OCI-LY7 (cell line): Measurements from ENCODE around the gene RTN4R. TPM values are rescaled to one million over a fixed set of nuclear protein-coding genes. Genes with fewer than 3 reads are reported as not detected.

ENCODE experiments used
- BruUV-seq: library from RNA; stranded (reverse); fragments of 400-500 nt; replicated peaks from 2 replicates; lab custom pipeline; 2021; lab: Mats Ljungman, UMichigan
- CTCF ChIA-PET: fragments of 300-600 bp; sonication (Branson Sonifier 250); formaldehyde crosslinking; loops from one replicate; lab custom pipeline; 2022; ENCODE audit warnings: antibody characterized with exemption; ENCODE audit not compliant: unreplicated experiment; lab: Charles Lee
- POLR2A ChIA-PET: fragments of 300-600 bp; sonication (Branson Sonifier 250); formaldehyde crosslinking; loops from one replicate; lab custom pipeline; 2022; ENCODE audit warnings: antibody characterized with exemption; lab: Charles Lee
- DNase-seq: peaks from one replicate; pipeline ENCODE4 v3.0.0-alpha.2; 2015; ENCODE audit warnings: low spot score
- H2AFZ ChIP-seq: fragments of 200-600 bp; sonication (generic), shearing (Covaris generic); 2 replicates; pipeline ENCODE4 v1.6.1; 2014; ENCODE audit warnings: mild to moderate bottlenecking, antibody characterized with exemption, low read length, moderate library complexity
- H3K27ac ChIP-seq: fragments of 200-600 bp; sonication (generic); 2 replicates; pipeline ENCODE4 v1.5.1; 2014; ENCODE audit warnings: mixed run types, low read depth, mild to moderate bottlenecking, moderate library complexity, low read length, inconsistent platforms; ENCODE audit not compliant: poor library complexity, severe bottlenecking
- H3K36me3 ChIP-seq: fragments of 200-600 bp; sonication (generic); 2 replicates; pipeline ENCODE4 v1.6.1; 2014; ENCODE audit warnings: mild to moderate bottlenecking, antibody characterized with exemption, low read length, moderate library complexity, mixed read lengths; ENCODE audit not compliant: insufficient read depth
- H3K4me1 ChIP-seq: fragments of 200-600 bp; sonication (generic); 2 replicates; pipeline ENCODE4 v1.5.1; 2014; ENCODE audit warnings: mild to moderate bottlenecking, low read length; ENCODE audit not compliant: insufficient read depth, poor library complexity, severe bottlenecking
- H3K4me2 ChIP-seq: fragments of 200-600 bp; sonication (generic); 2 replicates; pipeline ENCODE4 v1.6.1; 2014; ENCODE audit warnings: mild to moderate bottlenecking, low read length
- H3K4me3 ChIP-seq: fragments of 200-600 bp; sonication (generic); 2 replicates; pipeline ENCODE4 v1.5.1; 2014; ENCODE audit warnings: mild to moderate bottlenecking, low read depth, low read length; ENCODE audit not compliant: poor library complexity, severe bottlenecking
- H3K79me2 ChIP-seq: fragments of 200-600 bp; sonication (generic); 2 replicates; pipeline ENCODE4 v1.6.1; 2016; ENCODE audit warnings: low read depth, mild to moderate bottlenecking, low read length, moderate library complexity, mixed read lengths; ENCODE audit not compliant: insufficient read depth
- H3K9me2 ChIP-seq: fragments of 200-600 bp; sonication (generic); 2 replicates; pipeline ENCODE4 v1.6.1; 2016; ENCODE audit warnings: mild to moderate bottlenecking, low read length, mixed read lengths; ENCODE audit not compliant: insufficient read depth
- H3K9me3 ChIP-seq: fragments of 200-600 bp; sonication (generic); 2 replicates; pipeline ENCODE4 v1.6.1; 2014; ENCODE audit warnings: mild to moderate bottlenecking, mixed run types, low read length, mixed read lengths
- H4K20me1 ChIP-seq: fragments of 200-600 bp; sonication (generic); 2 replicates; pipeline ENCODE4 v1.6.1; 2014; ENCODE audit warnings: mild to moderate bottlenecking, antibody characterized with exemption, low read length, moderate library complexity, mixed read lengths; ENCODE audit not compliant: insufficient read depth
- EZH2phosphoT487 ChIP-seq: fragments of 200-600 bp; sonication (generic); IDR thresholded peaks from 2 replicates; pipeline ENCODE4 v1.6.1; 2018; ENCODE audit warnings: low read depth, borderline replicate concordance, mild to moderate bottlenecking, mixed run types, antibody characterized with exemption, low read length, moderate library complexity, mixed read lengths
- intact Hi-C: fragments of 100-400 bp; cut with micrococcal nuclease; formaldehyde crosslinking; loops from one replicate; pipeline ENCODE4 v1.10.0; 2022; ENCODE audit not compliant: unreplicated experiment
- total RNA-seq, 2 experiments: library from RNA; depleted of rRNA in 1 of 2; stranded (reverse); fragments of >200 nt in 1 of 2; shearing (Covaris generic) in 1 of 2; gene quantifications; 2 replicates each; pipeline ENCODE4 v1.2.3, GENCODE V29; 2014 to 2022
- TF ChIP-seq, protein P1 (sequence below): fragments of 200-600 bp; sonication (generic); conservative IDR thresholded peaks from 2 replicates; pipeline ENCODE4 v1.5.1; 2014; ENCODE audit warnings: mild to moderate bottlenecking, antibody characterized with exemption, low read length, moderate library complexity, mixed read lengths

RTN4R gene
- total RNA-seq, 2 experiments from 2014 or later: not detected

DNA sequence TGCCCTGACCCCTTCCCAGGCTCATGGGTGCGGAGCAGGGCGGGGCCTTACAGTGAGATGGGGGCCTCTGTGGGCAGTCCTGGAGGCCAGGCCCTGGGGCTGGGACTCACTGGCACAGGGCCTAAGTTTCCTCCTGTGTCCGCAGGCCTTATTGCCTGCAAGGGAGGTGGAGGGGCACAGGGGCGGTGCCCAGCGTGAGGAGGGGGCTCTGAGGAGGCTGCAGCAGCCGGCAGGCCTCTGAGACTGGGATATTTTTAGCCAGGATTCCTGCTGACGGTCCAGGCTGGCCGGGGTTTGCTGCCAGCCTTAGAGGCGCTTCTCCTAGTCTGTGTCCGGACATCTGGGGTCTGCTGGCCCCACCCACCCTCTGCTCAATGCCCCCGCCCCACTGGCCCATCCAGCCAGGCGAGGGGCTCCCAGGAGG is 5.7 kb upstream of the RTN4R start:
- no peak for DNase-seq
- Histone ChIP-seq H3K4me3 (no peak overlapping the region), H3K36me3 (no peaks in the 10 kb centered on the region), H3K4me1 (no peaks in the 10 kb centered on the region), H4K20me1 (no peaks in the 10 kb centered on the region), H3K9me2 (no peaks in the 10 kb centered on the region), H3K4me2 (no peak overlapping the region), H3K27ac (no peak overlapping the region), H2AFZ (no peak overlapping the region), H3K9me3 (no peaks in the 10 kb centered on the region), H3K79me2 (no peaks in the 10 kb centered on the region)
- TF ChIP-seq, protein P1, sequence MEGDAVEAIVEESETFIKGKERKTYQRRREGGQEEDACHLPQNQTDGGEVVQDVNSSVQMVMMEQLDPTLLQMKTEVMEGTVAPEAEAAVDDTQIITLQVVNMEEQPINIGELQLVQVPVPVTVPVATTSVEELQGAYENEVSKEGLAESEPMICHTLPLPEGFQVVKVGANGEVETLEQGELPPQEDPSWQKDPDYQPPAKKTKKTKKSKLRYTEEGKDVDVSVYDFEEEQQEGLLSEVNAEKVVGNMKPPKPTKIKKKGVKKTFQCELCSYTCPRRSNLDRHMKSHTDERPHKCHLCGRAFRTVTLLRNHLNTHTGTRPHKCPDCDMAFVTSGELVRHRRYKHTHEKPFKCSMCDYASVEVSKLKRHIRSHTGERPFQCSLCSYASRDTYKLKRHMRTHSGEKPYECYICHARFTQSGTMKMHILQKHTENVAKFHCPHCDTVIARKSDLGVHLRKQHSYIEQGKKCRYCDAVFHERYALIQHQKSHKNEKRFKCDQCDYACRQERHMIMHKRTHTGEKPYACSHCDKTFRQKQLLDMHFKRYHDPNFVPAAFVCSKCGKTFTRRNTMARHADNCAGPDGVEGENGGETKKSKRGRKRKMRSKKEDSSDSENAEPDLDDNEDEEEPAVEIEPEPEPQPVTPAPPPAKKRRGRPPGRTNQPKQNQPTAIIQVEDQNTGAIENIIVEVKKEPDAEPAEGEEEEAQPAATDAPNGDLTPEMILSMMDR: no peak
- no peak for TF ChIP-seq EZH2phosphoT487
- no TSS peak for BruUV-seq
- ChIA-PET CTCF (no interaction called here), POLR2A (no interaction called here)
- intact Hi-C loops: no loop called here

DNA sequence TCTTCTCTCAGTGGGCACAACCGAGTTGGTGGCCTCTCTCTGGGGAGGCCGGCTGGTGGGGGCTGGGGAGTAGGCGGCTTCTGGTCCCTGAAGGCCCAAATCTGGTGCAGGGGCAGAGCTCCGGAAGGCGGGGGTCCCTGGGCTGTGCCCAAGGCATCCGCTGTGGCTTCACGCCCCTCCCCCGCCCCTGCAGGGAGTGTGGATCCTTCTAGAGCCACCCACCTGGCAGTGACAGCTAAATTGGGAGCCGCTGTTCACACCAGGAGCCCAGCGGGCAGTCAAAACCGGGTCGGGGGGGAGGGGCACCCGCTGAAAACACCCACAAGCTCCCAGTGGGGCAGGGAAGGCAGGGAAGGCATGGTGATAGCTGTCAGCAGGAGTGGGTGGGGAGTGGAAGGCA is 4.6 kb upstream of the RTN4R start:
- Histone ChIP-seq H3K4me2 (no peak overlapping the region), H2AFZ (no peak overlapping the region), H4K20me1 (no peaks in the 10 kb centered on the region), H3K36me3 (no peaks in the 10 kb centered on the region), H3K9me2 (no peaks in the 10 kb centered on the region), H3K9me3 (no peaks in the 10 kb centered on the region), H3K27ac (no peak overlapping the region), H3K79me2 (no peaks in the 10 kb centered on the region), H3K4me3 (no peak overlapping the region), H3K4me1 (no peaks in the 10 kb centered on the region)
- BruUV-seq: no TSS peak
- POLR2A ChIA-PET: no interaction called here
- TF ChIP-seq EZH2phosphoT487: no peak
- TF ChIP-seq, protein P1: no peak
- CTCF ChIA-PET: no interaction called here
- intact Hi-C loops: no loop called here
- no peak for DNase-seq

DNA sequence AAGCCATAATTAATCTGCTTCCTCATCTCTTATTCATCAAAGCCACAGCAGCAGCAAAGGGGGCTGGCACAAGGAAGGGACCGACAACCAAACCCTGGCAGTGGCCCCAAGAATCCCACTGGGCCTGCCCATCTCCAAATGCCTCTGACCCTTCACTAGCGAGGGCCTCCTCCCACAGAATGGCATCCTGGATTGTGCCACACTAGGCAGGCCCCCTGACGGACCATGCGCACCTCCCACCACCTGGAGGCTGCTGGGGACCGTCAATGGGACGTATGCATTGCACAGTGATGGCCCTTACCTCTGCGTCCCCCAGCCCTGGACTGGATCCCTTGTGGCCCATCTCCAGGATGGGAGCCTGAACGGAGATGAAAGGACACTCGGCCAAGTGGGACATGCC is 4.1 kb upstream of the RTN4R start:
- no peak for TF ChIP-seq EZH2phosphoT487
- TF ChIP-seq, protein P1: no peak
- CTCF ChIA-PET: no interaction called here

More for the DNA sequence above, 4.1 kb upstream of the RTN4R start:
- POLR2A ChIA-PET: no interaction called here
- intact Hi-C loops: no loop called here
- Histone ChIP-seq H3K4me1 (no peaks in the 10 kb centered on the region), H3K27ac (no peak overlapping the region), H4K20me1 (no peaks in the 10 kb centered on the region), H3K9me3 (no peaks in the 10 kb centered on the region), H3K79me2 (no peaks in the 10 kb centered on the region), H2AFZ (no peak overlapping the region), H3K4me2 (no peak overlapping the region), H3K4me3 (no peak overlapping the region), H3K9me2 (no peaks in the 10 kb centered on the region), H3K36me3 (no peaks in the 10 kb centered on the region)
- DNase-seq: no peak
- BruUV-seq: no TSS peak
